ENCODE data around the gene MLXIP.
"Not testable (repeated sequence)": the region's sequence is repeated elsewhere in the genome, so short reads cannot be mapped to it uniquely, and the experiment has no call there.

Gene MLXIP

DNA sequence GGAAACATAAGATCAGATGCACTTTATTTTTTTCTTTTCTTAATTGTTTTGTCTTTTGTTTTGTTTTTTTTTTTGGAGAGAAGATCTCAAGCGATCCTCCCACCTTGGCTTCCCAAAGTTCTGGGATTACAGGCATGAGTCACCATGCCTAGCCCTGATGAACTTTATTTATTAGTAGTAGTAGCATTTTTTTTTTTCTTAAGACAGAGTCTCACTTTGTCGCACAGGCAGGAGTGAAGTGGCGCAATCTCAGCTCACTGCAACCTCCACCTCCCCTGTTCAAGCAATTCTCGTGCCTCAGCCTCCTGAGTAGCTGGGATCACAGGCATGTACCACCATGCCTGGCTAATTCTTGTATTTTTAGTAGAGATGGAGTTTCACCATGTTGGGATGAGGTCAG is 97.9 kb downstream of the MLXIP start:
- DNase-seq: not testable (repeated sequence)

- peak in 11 of 56 donors; percentile 9 to 71 (median 28) for DNase-seq
Observed at GRCh38 chr12:122182887-122183587, 104.5 kb downstream of the MLXIP start, which contains the start of gene LRRC43. Gene LRRC43, plus strand, starts transcription at chr12:122183123. Its CDS starts 22 bp downstream, at chr12:122183145.

GRCh38 chr12:122183588-122183940 is 105.0 kb downstream of the MLXIP start:
- no peak for DNase-seq

GRCh38 chr12:122184517-122184916 is 106.0 kb downstream of the MLXIP start:
- DNase-seq: no peak

GRCh38 chr12:122185079-122185478 is 106.5 kb downstream of the MLXIP start:
- no peak for DNase-seq

GRCh38 chr12:122185494-122186082 is 107.0 kb downstream of the MLXIP start:
- DNase-seq: no peak

GRCh38 chr12:122187466-122187865 is 108.9 kb downstream of the MLXIP start:
- no peak for DNase-seq

- no peak for DNase-seq
Observed at GRCh38 chr12:122189626-122190475, 111.3 kb downstream of the MLXIP start.

DNA sequence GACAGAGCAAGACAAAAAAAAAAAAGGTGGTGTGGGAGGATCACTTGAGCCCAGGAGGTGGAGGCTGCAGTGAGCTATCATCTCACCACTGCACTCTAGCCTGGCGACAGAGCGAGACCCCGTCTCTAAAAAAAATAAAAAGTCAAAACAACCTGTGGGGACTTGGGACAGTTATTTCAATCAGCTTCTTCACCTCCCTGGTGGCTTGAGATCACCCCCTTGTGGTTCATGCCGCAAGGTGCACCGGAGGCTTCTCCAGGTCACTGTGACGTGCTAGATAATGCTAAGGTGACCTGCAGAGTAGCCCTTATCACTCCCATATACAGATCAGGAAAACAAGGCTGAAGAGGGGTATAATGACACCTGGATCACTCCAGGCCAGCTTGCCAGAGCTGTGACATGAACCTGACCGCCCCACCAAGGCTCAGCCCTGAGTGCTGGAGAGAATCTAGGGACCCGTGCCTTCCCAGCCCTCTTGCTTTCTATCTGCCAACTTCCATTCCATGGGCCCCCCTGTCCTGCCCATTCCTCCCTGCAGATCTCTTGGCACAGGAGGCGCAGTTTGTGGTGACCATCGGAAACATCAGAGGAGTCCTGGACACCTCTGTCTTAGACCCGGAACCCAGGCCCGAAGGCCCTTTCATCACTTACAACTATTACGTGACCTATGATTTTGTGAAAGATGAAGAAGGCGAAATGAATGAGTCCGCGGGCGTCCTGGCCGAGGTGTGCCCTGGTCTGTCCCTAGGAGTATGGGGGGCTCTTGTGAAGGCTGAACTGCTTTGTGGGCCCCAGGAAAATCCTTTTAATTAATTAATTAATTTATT is 112.5 kb downstream of the MLXIP start:
- DNase-seq: peak in 12 of 56 donors; percentile 3 to 27 (median 11)

DNA sequence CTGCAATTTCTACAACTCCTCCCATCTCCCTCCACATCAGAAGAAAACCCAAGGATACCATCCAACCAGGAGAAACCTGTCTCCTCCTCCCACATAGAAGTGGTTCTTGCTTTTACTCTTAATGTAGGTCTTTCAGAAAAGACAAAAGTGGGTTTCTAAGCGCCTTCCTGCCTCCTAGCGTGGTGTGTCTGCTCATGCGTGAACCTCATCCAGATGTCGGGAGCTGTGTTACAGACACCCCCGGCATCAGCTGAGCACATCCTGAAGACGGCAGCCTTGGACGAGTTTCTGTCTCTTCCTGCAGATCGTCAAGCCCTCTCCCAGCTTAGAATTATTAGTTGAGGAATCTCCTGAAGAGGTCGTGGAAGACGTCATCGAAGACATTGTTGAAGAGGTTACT is 113.9 kb downstream of the MLXIP start:
- DNase-seq: peak in 3 of 56 donors; percentile 9 to 13 (median 11)

DNA sequence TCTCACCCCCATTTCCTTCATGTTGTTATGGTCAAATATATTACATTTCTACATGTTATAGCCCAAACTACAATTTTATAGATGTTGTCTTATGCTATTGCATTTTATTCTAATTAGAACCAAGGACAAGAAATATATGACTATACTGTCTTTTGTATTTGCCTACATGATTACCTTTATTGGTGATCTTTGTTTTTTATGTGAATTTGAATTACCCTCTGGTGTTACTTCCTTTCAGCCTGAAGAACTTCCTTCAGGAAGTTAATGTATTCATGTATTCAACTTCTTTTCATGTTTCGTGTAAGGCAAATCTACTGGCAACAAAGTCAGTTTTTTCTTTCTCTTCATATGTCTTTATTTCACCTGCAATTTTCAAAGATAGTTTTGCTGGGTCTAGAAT is 116.2 kb downstream of the MLXIP start:
- no peak for DNase-seq

DNA sequence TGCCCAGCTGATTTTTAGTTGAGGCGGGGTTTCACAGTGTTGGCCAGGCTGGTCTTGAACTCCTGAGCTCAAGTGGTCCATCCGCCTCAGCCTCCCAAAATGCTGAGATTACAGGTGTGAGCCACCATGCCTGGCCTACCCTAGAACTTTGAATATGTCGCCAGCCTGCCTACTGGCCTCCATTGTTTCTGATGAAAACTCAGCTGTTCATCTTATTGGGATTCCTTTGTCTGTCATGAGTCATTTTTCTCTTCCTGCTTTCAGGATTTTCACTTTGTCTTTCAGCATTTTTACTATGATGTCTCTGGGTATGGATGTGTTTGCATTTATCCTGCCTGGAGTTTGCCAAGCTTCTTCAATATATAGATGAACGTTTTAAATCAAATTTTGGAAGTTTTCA is 116.8 kb downstream of the MLXIP start:
- no peak for DNase-seq

Data from nucleus accumbens (tissue), 56 donors.